Sigmoid colon (tissue), 3 donors: ENCODE measurements around the gene ZNF396.

Experiments
- CTCF ChIP-seq, 4 experiments: fragments of 450-650 bp in 3 of 4; fragments of 200-600 bp in 1 of 4; IDR thresholded peaks; one replicate each; pipeline ENCODE4 v1.5.1; 2016 to 2019; ENCODE audit warnings: antibody characterized with exemption in 4 of 4, mild to moderate bottlenecking in 3 of 4, moderate library complexity in 2 of 4
- POLR2A ChIP-seq, 2 donors: fragments of 450-650 bp; IDR thresholded peaks; one replicate each; pipeline ENCODE4 v1.6.1; 2016; ENCODE audit warnings: antibody characterized with exemption in 2 of 2, mild to moderate bottlenecking in 2 of 2, moderate library complexity in 2 of 2

- TF ChIP-seq CTCF (IDR thresholded peaks at IDR 0.05) (no peak), POLR2A (IDR thresholded peaks at IDR 0.05) (no peak)
Observed at GRCh38 chr18:35324926-35325655, 52.0 kb downstream of the ZNF396 start.
